Neural progenitor cell (in vitro differentiated cells): ENCODE measurements around the gene CDH3. TPM values are rescaled to one million over a fixed set of nuclear protein-coding genes. Genes with fewer than 3 reads are reported as not detected.

Experiments
- DNase-seq: peaks from one replicate; pipeline ENCODE4 v3.0.0-alpha.2; 2016; ENCODE audit warnings: low spot score
- H2AFZ ChIP-seq: fragments of 200-600 bp; sonication (generic); replicated peaks from 2 replicates; pipeline ENCODE4 v1.6.1; 2016; ENCODE audit warnings: antibody characterized with exemption
- H3F3A ChIP-seq: fragments of 200-600 bp; sonication (generic); 2 replicates; pipeline ENCODE4 v1.6.1; 2016; ENCODE audit warnings: antibody characterized with exemption, low read depth
- H3K27ac ChIP-seq: fragments of 200-600 bp; sonication (generic); 2 replicates; pipeline ENCODE4 v1.5.1; 2016; ENCODE audit warnings: mild to moderate bottlenecking
- H3K27me3 ChIP-seq: fragments of 200-600 bp; sonication (generic); 2 replicates; pipeline ENCODE4 v1.6.1; 2016; ENCODE audit warnings: mild to moderate bottlenecking, moderate library complexity
- H3K36me3 ChIP-seq: fragments of 200-600 bp; sonication (generic); 2 replicates; pipeline ENCODE4 v1.5.1; 2016
- H3K4me1 ChIP-seq: fragments of 200-600 bp; sonication (generic); 2 replicates; pipeline ENCODE4 v1.6.1; 2016; ENCODE audit warnings: mixed run types
- H3K4me2 ChIP-seq: fragments of 200-600 bp; sonication (generic); 2 replicates; pipeline ENCODE4 v1.6.1; 2016
- H3K4me3 ChIP-seq: fragments of 200-600 bp; sonication (generic); 2 replicates; pipeline ENCODE4 v1.5.1; 2016
- H3K79me2 ChIP-seq: fragments of 200-600 bp; sonication (generic); 2 replicates; pipeline ENCODE4 v1.6.1; 2016; ENCODE audit warnings: low read depth
- H3K9ac ChIP-seq: fragments of 200-600 bp; sonication (generic); 2 replicates; pipeline ENCODE4 v1.6.1; 2016
- H3K9me3 ChIP-seq: fragments of 200-600 bp; sonication (generic); 2 replicates; pipeline ENCODE4 v1.5.1; 2016; ENCODE audit warnings: low read depth
- H4K20me1 ChIP-seq: fragments of 200-600 bp; sonication (generic); 2 replicates; pipeline ENCODE4 v1.6.1; 2016; ENCODE audit warnings: low read depth
- H3K27ac Mint-ChIP-seq: 3 replicates; pipeline ENCODE4 v1.8.0; 2021; ENCODE audit warnings: mixed read lengths
- H3K27me3 Mint-ChIP-seq: 2 replicates; pipeline ENCODE4 v1.8.0; 2022; ENCODE audit warnings: low read depth, mild to moderate bottlenecking, inconsistent platforms, moderate library complexity, mixed read lengths; ENCODE audit not compliant: insufficient read depth
- H3K36me3 Mint-ChIP-seq: 3 replicates; pipeline ENCODE4 v1.8.0; 2021; ENCODE audit warnings: mixed read lengths
- H3K4me1 Mint-ChIP-seq: 3 replicates; pipeline ENCODE4 v1.8.0; 2021; ENCODE audit warnings: mixed read lengths
- H3K4me3 Mint-ChIP-seq: 3 replicates; pipeline ENCODE4 v1.8.0; 2021; ENCODE audit warnings: mild to moderate bottlenecking, moderate library complexity, mixed read lengths
- H3K9me3 Mint-ChIP-seq: 3 replicates; pipeline ENCODE4 v1.8.0; 2020; ENCODE audit warnings: mixed read lengths
- EZH2 ChIP-seq: fragments of 200-600 bp; sonication (generic); IDR thresholded peaks from 2 replicates; pipeline ENCODE4 v1.6.1; 2017; ENCODE audit warnings: antibody characterized with exemption, mild to moderate bottlenecking, moderate library complexity
- EZH2phosphoT487 ChIP-seq: fragments of 200-600 bp; sonication (generic); IDR thresholded peaks from 2 replicates; pipeline ENCODE4 v1.6.1; 2017; ENCODE audit warnings: antibody characterized with exemption
- total RNA-seq: library from RNA; depleted of rRNA; stranded (reverse); fragments of >200 nt; gene quantifications from 2 replicates; pipeline ENCODE4 v1.2.3, GENCODE V29; 2015; ENCODE audit warnings: low replicate concordance
- TF ChIP-seq, protein P1 (sequence below): fragments of 200-600 bp; sonication (generic); IDR thresholded peaks from 2 replicates; pipeline ENCODE4 v1.5.1; 2017; ENCODE audit warnings: antibody characterized with exemption, mild to moderate bottlenecking

The CDH3 gene
- total RNA-seq, 1 donor from 2014 or later = 3.9 TPM

DNA sequence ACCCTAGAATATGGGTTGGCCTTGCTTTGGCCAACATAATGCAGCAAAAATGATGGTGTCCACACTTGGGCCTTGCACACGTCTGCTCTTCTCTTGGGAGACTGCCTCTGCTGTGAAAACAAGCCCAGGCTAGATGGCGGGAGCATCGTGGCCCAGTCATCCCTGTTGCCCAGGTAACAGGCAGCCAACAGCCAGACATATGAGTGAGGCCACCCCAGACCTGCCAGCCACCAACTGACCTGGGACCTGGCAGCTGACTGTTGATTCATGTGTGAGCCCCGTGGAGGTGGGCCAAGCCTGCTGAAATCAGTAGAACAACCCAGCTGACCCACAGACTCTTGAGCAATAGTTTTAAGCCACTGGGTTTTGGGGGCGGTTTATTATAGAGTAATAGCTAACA lies 39.4 kb upstream of the CDH3 start:
- Mint-ChIP-seq H3K9me3 (peaks cover 5% of the 10 kb centered on the region), H3K27ac (no peak overlapping the region), H3K27me3 (peaks cover 2% of the 10 kb centered on the region), H3K4me1 (no peaks in the 10 kb centered on the region), H3K4me3 (no peak overlapping the region), H3K36me3 (peaks cover 2% of the 10 kb centered on the region)
- Histone ChIP-seq H3F3A (no peaks in the 10 kb centered on the region), H3K4me2 (no peak overlapping the region), H3K9me3 (no peaks in the 10 kb centered on the region), H3K27me3 (no peaks in the 10 kb centered on the region), H3K27ac (no peak overlapping the region), H3K79me2 (no peaks in the 10 kb centered on the region), H3K4me3 (no peak overlapping the region), H3K4me1 (no peaks in the 10 kb centered on the region), H3K36me3 (no peaks in the 10 kb centered on the region), H4K20me1 (no peaks in the 10 kb centered on the region), H3K9ac (no peak overlapping the region), H2AFZ (no peak overlapping the region)
- DNase-seq = no peak
- no peak for TF ChIP-seq EZH2phosphoT487

DNA sequence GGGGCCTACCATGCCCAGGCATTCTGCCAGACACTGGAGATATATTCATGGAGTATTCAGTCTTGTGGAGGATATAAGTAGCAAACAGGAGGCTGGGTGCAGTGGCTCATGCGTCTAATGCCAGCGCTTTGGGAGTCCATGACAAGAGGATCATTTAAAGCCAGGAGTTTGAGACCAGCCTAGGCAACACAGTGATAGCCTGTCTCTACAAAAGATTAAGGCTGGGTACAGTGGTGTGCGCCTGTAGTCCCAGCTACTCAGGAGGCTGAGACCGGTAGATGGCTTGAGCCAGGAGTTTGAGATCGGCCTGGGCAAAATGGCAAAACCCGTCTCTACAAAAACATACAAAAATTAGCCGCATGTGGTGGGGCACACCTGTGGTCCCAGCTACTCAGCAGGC lies 37.7 kb upstream of the CDH3 start:
- TF ChIP-seq EZH2 (no peak), EZH2phosphoT487 (no peak)
- TF ChIP-seq, protein P1, sequence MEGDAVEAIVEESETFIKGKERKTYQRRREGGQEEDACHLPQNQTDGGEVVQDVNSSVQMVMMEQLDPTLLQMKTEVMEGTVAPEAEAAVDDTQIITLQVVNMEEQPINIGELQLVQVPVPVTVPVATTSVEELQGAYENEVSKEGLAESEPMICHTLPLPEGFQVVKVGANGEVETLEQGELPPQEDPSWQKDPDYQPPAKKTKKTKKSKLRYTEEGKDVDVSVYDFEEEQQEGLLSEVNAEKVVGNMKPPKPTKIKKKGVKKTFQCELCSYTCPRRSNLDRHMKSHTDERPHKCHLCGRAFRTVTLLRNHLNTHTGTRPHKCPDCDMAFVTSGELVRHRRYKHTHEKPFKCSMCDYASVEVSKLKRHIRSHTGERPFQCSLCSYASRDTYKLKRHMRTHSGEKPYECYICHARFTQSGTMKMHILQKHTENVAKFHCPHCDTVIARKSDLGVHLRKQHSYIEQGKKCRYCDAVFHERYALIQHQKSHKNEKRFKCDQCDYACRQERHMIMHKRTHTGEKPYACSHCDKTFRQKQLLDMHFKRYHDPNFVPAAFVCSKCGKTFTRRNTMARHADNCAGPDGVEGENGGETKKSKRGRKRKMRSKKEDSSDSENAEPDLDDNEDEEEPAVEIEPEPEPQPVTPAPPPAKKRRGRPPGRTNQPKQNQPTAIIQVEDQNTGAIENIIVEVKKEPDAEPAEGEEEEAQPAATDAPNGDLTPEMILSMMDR = no peak
- no peaks in the 10 kb centered on the region for H4K20me1 ChIP-seq
- no peak overlapping the region for H3K4me2 ChIP-seq
- H3K79me2 ChIP-seq = no peaks in the 10 kb centered on the region
- no peak overlapping the region for H3K27ac ChIP-seq
- DNase-seq = no peak
- Mint-ChIP-seq H3K27ac (no peak overlapping the region), H3K9me3 (peaks cover 8% of the 10 kb centered on the region), H3K27me3 (peaks cover 2% of the 10 kb centered on the region), H3K4me3 (no peak overlapping the region), H3K36me3 (peaks cover 2% of the 10 kb centered on the region), H3K4me1 (no peaks in the 10 kb centered on the region)
- no peaks in the 10 kb centered on the region for H3K36me3 ChIP-seq
- no peaks in the 10 kb centered on the region for H3K27me3 ChIP-seq
- H3K9ac ChIP-seq = no peak overlapping the region
- H3K4me1 ChIP-seq = no peaks in the 10 kb centered on the region
- no peak overlapping the region for H2AFZ ChIP-seq
- no peak overlapping the region for H3K4me3 ChIP-seq
- no peaks in the 10 kb centered on the region for H3F3A ChIP-seq
- H3K9me3 ChIP-seq = no peaks in the 10 kb centered on the region

DNA sequence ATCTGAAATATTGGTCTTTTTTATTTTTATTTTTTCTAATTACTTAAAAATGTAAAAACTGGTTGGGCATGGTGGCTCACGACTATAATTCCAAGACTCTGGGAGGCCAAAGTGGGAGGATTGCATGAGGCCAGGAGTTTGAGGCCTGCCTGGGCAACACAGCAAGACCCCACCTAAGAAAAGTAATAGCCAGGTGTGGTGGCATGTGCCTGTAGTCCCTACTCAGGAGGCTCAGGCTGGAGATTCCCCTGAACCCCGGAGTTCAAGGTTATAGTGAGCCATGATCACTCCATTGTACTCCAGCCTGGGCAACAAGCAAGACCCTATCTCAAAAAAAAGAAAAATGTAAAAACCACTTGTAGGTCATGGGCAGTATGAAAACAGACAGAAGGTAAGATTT lies 36.8 kb upstream of the CDH3 start:
- no peaks in the 10 kb centered on the region for H4K20me1 ChIP-seq
- Mint-ChIP-seq H3K9me3 (peaks cover 12% of the 10 kb centered on the region), H3K4me3 (no peak overlapping the region), H3K36me3 (peaks cover 2% of the 10 kb centered on the region), H3K27me3 (peaks cover 2% of the 10 kb centered on the region), H3K4me1 (no peaks in the 10 kb centered on the region), H3K27ac (no peak overlapping the region)
- H3K4me1 ChIP-seq = no peaks in the 10 kb centered on the region
- H2AFZ ChIP-seq = no peak overlapping the region
- no peaks in the 10 kb centered on the region for H3K9me3 ChIP-seq
- TF ChIP-seq EZH2 (no peak), EZH2phosphoT487 (no peak)
- TF ChIP-seq, protein P1 = no peak
- no peaks in the 10 kb centered on the region for H3K36me3 ChIP-seq
- no peaks in the 10 kb centered on the region for H3F3A ChIP-seq
- H3K4me3 ChIP-seq = no peak overlapping the region
- H3K27ac ChIP-seq = no peak overlapping the region
- DNase-seq = no peak
- no peak overlapping the region for H3K9ac ChIP-seq
- no peaks in the 10 kb centered on the region for H3K79me2 ChIP-seq
- no peak overlapping the region for H3K4me2 ChIP-seq
- no peaks in the 10 kb centered on the region for H3K27me3 ChIP-seq

DNA sequence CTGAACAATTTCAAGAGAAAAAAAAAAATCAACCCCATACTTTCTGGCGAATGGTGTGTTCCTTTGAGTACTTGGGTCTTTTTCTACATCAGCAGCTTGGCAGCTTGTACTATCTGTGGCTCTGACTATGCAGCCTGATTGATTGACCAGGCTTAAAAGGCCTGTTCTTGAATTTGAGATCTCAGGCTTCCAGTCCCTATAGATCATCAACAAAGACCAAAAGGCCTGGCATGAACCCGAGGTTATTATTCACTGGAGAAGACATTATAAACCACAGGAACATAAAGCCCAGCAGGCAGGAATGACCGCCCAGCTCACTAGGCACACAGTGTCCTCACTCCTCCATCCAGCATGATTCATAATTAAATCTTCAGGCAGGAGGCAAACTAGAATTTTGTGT lies 32.1 kb upstream of the CDH3 start:
- peaks cover 5% of the 10 kb centered on the region for H3K9me3 ChIP-seq
- Mint-ChIP-seq H3K27ac (no peak overlapping the region), H3K36me3 (peaks cover 2% of the 10 kb centered on the region), H3K4me3 (no peak overlapping the region), H3K4me1 (no peaks in the 10 kb centered on the region), H3K9me3 (peaks cover 25% of the 10 kb centered on the region), H3K27me3 (peaks cover 8% of the 10 kb centered on the region)
- no peak overlapping the region for H2AFZ ChIP-seq
- no peak overlapping the region for H3K9ac ChIP-seq
- H3K27me3 ChIP-seq = no peaks in the 10 kb centered on the region
- DNase-seq = no peak
- H3K36me3 ChIP-seq = no peaks in the 10 kb centered on the region
- H3K27ac ChIP-seq = no peak overlapping the region
- TF ChIP-seq EZH2 (no peak), EZH2phosphoT487 (no peak)
- TF ChIP-seq, protein P1 = no peak
- no peak overlapping the region for H3K4me2 ChIP-seq
- no peaks in the 10 kb centered on the region for H3K79me2 ChIP-seq
- H3K4me3 ChIP-seq = no peak overlapping the region
- H4K20me1 ChIP-seq = no peaks in the 10 kb centered on the region
- no peaks in the 10 kb centered on the region for H3K4me1 ChIP-seq
- H3F3A ChIP-seq = no peaks in the 10 kb centered on the region
